ENCODE measurements around the gene ATP13A5. TPM values are rescaled to one million over a fixed set of nuclear protein-coding genes. Genes with fewer than 3 reads are reported as not detected.

Gene ATP13A5
- total RNA-seq, 2 donors from 2014 or later: 0.59 TPM; not detected in 1

DNA sequence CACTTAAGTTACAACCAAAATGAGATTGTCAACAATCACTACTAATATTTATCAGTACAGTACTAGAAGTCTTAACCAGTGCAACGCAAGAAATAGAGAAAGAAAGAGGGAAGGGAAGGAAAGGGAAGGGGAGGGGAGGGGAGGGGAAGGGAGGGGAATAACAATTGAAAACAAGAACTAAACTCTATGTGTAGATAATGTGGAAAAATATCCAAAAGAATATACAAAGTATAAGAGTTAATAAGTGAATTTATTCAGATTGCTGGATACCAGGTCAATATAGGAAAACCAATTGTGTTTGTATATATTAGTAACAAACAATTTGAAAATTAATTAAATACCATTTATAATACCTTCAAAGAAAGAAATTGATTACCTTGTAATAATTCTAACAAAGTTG is 10.7 kb downstream of the ATP13A5 start:
- H3K4me3 ChIP-seq (ENCODE audit: low read length): no peak overlapping the region
- TF ChIP-seq, protein P1, sequence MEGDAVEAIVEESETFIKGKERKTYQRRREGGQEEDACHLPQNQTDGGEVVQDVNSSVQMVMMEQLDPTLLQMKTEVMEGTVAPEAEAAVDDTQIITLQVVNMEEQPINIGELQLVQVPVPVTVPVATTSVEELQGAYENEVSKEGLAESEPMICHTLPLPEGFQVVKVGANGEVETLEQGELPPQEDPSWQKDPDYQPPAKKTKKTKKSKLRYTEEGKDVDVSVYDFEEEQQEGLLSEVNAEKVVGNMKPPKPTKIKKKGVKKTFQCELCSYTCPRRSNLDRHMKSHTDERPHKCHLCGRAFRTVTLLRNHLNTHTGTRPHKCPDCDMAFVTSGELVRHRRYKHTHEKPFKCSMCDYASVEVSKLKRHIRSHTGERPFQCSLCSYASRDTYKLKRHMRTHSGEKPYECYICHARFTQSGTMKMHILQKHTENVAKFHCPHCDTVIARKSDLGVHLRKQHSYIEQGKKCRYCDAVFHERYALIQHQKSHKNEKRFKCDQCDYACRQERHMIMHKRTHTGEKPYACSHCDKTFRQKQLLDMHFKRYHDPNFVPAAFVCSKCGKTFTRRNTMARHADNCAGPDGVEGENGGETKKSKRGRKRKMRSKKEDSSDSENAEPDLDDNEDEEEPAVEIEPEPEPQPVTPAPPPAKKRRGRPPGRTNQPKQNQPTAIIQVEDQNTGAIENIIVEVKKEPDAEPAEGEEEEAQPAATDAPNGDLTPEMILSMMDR (conservative IDR thresholded peaks at IDR 0.05): no peak
- Mint-ChIP-seq H3K27me3 (ENCODE audit: insufficient read depth) (no peaks in the 10 kb centered on the region), H3K27ac (no peak overlapping the region), H3K4me1 (peaks cover 5% of the 10 kb centered on the region), H3K4me3 (no peak overlapping the region), H3K36me3 (ENCODE audit: low read depth) (no peaks in the 10 kb centered on the region), H3K9me3 (no peaks in the 10 kb centered on the region)
- H3K36me3 ChIP-seq (ENCODE audit: control insufficient read depth, insufficient read depth, low read length): no peaks in the 10 kb centered on the region
- 100% methylated on average over 1 of the region's 1 CpG; no CpG with 5 or more reads in 1 of the 2 experiments for WGBS, 2 experiments (ENCODE audit: insufficient coverage in 1 of 2, insufficient read length in 1 of 2)
- H3K27ac ChIP-seq (ENCODE audit: low read depth, low read length): no peak overlapping the region
- no peaks in the 10 kb centered on the region for H3K9me3 ChIP-seq (ENCODE audit: control insufficient read depth, low read length)
- H3K9ac ChIP-seq (ENCODE audit: extremely low read depth, low read length, poor library complexity, severe bottlenecking): no peak overlapping the region
- H3K27me3 ChIP-seq (ENCODE audit: control insufficient read depth, insufficient read depth, low read length, poor library complexity, severe bottlenecking): no peaks in the 10 kb centered on the region
- no peaks in the 10 kb centered on the region for H3K4me1 ChIP-seq (ENCODE audit: control insufficient read depth, insufficient read depth, low read length)
- DNase-seq: no peak

DNA sequence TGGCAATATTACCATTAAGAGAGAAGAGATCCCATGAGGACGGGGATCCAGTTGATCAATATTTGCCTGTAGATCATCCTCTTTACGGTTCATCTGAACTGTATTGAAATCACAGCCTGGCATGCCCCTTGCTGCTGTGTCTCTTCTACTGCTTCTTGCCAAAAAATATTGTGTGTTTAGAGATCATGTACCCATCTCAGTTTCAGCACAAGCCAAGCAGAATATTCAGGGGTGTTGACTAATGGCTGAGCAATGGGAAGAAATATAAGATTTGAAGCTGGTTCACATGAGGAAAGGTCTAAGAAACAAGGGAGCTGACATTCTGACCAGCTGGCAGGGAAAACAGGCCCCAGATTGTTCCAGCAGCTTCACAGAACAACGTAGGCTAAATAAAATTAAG is 21.3 kb downstream of the ATP13A5 start:
- no peak overlapping the region for H3K27ac Mint-ChIP-seq
- TF ChIP-seq, protein P1 (conservative IDR thresholded peaks at IDR 0.05): no peak
- no peak overlapping the region for H3K27ac ChIP-seq (ENCODE audit: low read depth, low read length)

DNA sequence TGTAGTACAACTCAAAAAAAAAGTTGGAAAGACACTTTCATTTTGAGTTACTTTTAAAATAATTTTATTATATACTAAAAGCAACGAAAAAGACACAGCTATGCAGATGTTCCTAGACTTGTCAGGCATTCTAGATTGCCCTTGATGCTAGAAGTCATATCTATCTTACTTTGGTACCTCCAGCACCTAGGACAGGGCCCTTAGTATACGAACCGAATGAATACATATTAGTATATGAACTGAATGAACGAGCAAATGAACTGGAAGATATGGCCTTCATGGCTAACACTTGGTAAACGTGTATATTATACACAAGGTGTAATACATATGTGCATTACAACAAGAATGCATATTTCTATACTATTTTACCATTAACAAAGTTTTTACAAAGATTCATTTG is 24.1 kb downstream of the ATP13A5 start:
- no peak for DNase-seq
- Histone ChIP-seq H3K9ac (ENCODE audit: extremely low read depth, low read length, poor library complexity, severe bottlenecking) (no peak overlapping the region), H3K27ac (ENCODE audit: low read depth, low read length) (no peak overlapping the region), H3K36me3 (ENCODE audit: control insufficient read depth, insufficient read depth, low read length) (no peaks in the 10 kb centered on the region), H3K4me3 (ENCODE audit: low read length) (no peak overlapping the region), H3K27me3 (ENCODE audit: control insufficient read depth, insufficient read depth, low read length, poor library complexity, severe bottlenecking) (no peaks in the 10 kb centered on the region), H3K9me3 (ENCODE audit: control insufficient read depth, low read length) (no peaks in the 10 kb centered on the region), H3K4me1 (ENCODE audit: control insufficient read depth, insufficient read depth, low read length) (no peaks in the 10 kb centered on the region)
- H3K4me1 Mint-ChIP-seq: peaks cover 7% of the 10 kb centered on the region
- 78% methylated on average over 5 of the region's 5 CpGs; no CpG with 5 or more reads in 1 of the 2 experiments for WGBS, 2 experiments (ENCODE audit: insufficient coverage in 1 of 2, insufficient read length in 1 of 2)
- TF ChIP-seq, protein P1 (conservative IDR thresholded peaks at IDR 0.05): no peak
- no peak overlapping the region for H3K4me3 Mint-ChIP-seq
- H3K27ac Mint-ChIP-seq: no peak overlapping the region
- H3K36me3 Mint-ChIP-seq (ENCODE audit: low read depth): no peaks in the 10 kb centered on the region
- no peaks in the 10 kb centered on the region for H3K27me3 Mint-ChIP-seq (ENCODE audit: insufficient read depth)
- no peaks in the 10 kb centered on the region for H3K9me3 Mint-ChIP-seq

More for the DNA sequence above, 21.3 kb downstream of the ATP13A5 start:
- H3K4me1 ChIP-seq (ENCODE audit: control insufficient read depth, insufficient read depth, low read length): no peaks in the 10 kb centered on the region
- H3K9me3 Mint-ChIP-seq: no peaks in the 10 kb centered on the region
- H3K9me3 ChIP-seq (ENCODE audit: control insufficient read depth, low read length): no peaks in the 10 kb centered on the region
- DNase-seq: no peak
- H3K27me3 ChIP-seq (ENCODE audit: control insufficient read depth, insufficient read depth, low read length, poor library complexity, severe bottlenecking): no peaks in the 10 kb centered on the region
- H3K36me3 Mint-ChIP-seq (ENCODE audit: low read depth): no peaks in the 10 kb centered on the region
- no peak overlapping the region for H3K4me3 ChIP-seq (ENCODE audit: low read length)
- H3K36me3 ChIP-seq (ENCODE audit: control insufficient read depth, insufficient read depth, low read length): no peaks in the 10 kb centered on the region
- peaks cover 7% of the 10 kb centered on the region for H3K4me1 Mint-ChIP-seq
- WGBS, 2 experiments (ENCODE audit: insufficient coverage in 1 of 2, insufficient read length in 1 of 2): 90 to 100% methylated on average over 1 to 3 of the region's 3 CpGs
- H3K27me3 Mint-ChIP-seq (ENCODE audit: insufficient read depth): no peaks in the 10 kb centered on the region
- H3K4me3 Mint-ChIP-seq: no peak overlapping the region
- H3K9ac ChIP-seq (ENCODE audit: extremely low read depth, low read length, poor library complexity, severe bottlenecking): no peak overlapping the region

Data from endodermal cell (in vitro differentiated cells).